ENCODE results near the gene LTBP1. TPM values are rescaled to one million over a fixed set of nuclear protein-coding genes. Genes with fewer than 3 reads are reported as not detected.

The LTBP1 gene
- total and polyA plus RNA-seq, 2 experiments from 2014 or later, result 15.7 to 49.8 TPM

- Mint-ChIP-seq H3K36me3 (ENCODE audit: low read depth) (no peaks in the 10 kb centered on the region; the same call in 2 of the 3 replicates), H3K27ac (no peak overlapping the region), H3K4me3 (no peak overlapping the region), H3K9me3 (no peaks in the 10 kb centered on the region; the same call in 2 of the 3 replicates), H3K27me3 (ENCODE audit: insufficient read depth, low read depth, poor library complexity) (peaks cover 2% of the 10 kb centered on the region), H3K4me1 (peaks cover under 1% of the 10 kb centered on the region)
- no peaks in the 10 kb centered on the region for H3K9me2 ChIP-seq (ENCODE audit: insufficient read depth)
- H3K27ac ChIP-seq (ENCODE audit: low read depth), result no peak overlapping the region
- no peak overlapping the region for H2AFZ ChIP-seq
- no peaks in the 10 kb centered on the region for H4K20me1 ChIP-seq (replicated peaks; ENCODE audit: insufficient read depth)
- no peaks in the 10 kb centered on the region for H3K27me3 ChIP-seq (ENCODE audit: insufficient read depth)
- no peaks in the 10 kb centered on the region for H3K36me3 ChIP-seq (ENCODE audit: insufficient read depth)
- H3K4me2 ChIP-seq, result no peak overlapping the region
- TF ChIP-seq NANOG (IDR thresholded peaks at IDR 0.05; ENCODE audit: borderline replicate concordance) (no peak), ZNF462 (CRISPR knock-in tag; IDR thresholded peaks at IDR 0.05) (no peak)
- no peaks in the 10 kb centered on the region for H3K79me2 ChIP-seq (replicated peaks; ENCODE audit: insufficient read depth)
- ATAC-seq, result no peak
- H3K4me3 ChIP-seq, result no peak overlapping the region
- H3F3A ChIP-seq (replicated peaks; ENCODE audit: low read depth), result no peaks in the 10 kb centered on the region
- no peaks in the 10 kb centered on the region for H3K4me1 ChIP-seq (ENCODE audit: insufficient read depth)
- DNase-seq (ENCODE audit: low spot score), result no peak
Measured at GRCh38 chr2:33042265-33042664, 95.5 kb downstream of the LTBP1 start.

GRCh38 chr2:33042819-33043218 is 96.1 kb downstream of the LTBP1 start:
- no peak for ATAC-seq
- H4K20me1 ChIP-seq (replicated peaks; ENCODE audit: insufficient read depth), result no peaks in the 10 kb centered on the region
- H3K27ac ChIP-seq (ENCODE audit: low read depth), result no peak overlapping the region
- TF ChIP-seq JUNB (IDR thresholded peaks at IDR 0.05; ENCODE audit: unreplicated experiment) (no peak), ZNF462 (CRISPR knock-in tag; IDR thresholded peaks at IDR 0.05) (no peak), EZH2 (IDR thresholded peaks at IDR 0.05; ENCODE audit: low read depth, unreplicated experiment) (no peak)

More at GRCh38 chr2:33042819-33043218, 96.1 kb downstream of the LTBP1 start:
- H2AFZ ChIP-seq, result no peak overlapping the region
- no peaks in the 10 kb centered on the region for H3K9me2 ChIP-seq (ENCODE audit: insufficient read depth)
- no peaks in the 10 kb centered on the region for H3K4me1 ChIP-seq (ENCODE audit: insufficient read depth)
- peaks cover 2% of the 10 kb centered on the region for H3K27me3 Mint-ChIP-seq (ENCODE audit: insufficient read depth, low read depth, poor library complexity)
- H3K4me3 ChIP-seq, result no peak overlapping the region
- H3K9me3 Mint-ChIP-seq, result no peaks in the 10 kb centered on the region; the same call in 2 of the 3 replicates
- no peaks in the 10 kb centered on the region for H3K27me3 ChIP-seq (ENCODE audit: insufficient read depth)
- H3K36me3 Mint-ChIP-seq (ENCODE audit: low read depth), result no peaks in the 10 kb centered on the region; the same call in 2 of the 3 replicates
- peaks cover 5% of the 10 kb centered on the region for H3K4me1 Mint-ChIP-seq
- no peak overlapping the region for H3K4me2 ChIP-seq
- H3K27ac Mint-ChIP-seq, result no peak overlapping the region
- H3F3A ChIP-seq (replicated peaks; ENCODE audit: low read depth), result no peaks in the 10 kb centered on the region
- H3K36me3 ChIP-seq (ENCODE audit: insufficient read depth), result no peaks in the 10 kb centered on the region
- no peak for DNase-seq (ENCODE audit: low spot score)
- H3K79me2 ChIP-seq (replicated peaks; ENCODE audit: insufficient read depth), result no peaks in the 10 kb centered on the region
- no peak overlapping the region for H3K4me3 Mint-ChIP-seq

Data from GM23338 (cell line).